AG09309 (cell line): ENCODE results near the gene LAMB3.

Source experiments
- DNase-seq: peaks from one replicate; pipeline ENCODE4 v3.0.0-alpha.2; 2010; ENCODE audit warnings: low read depth
- H3K4me3 ChIP-seq: 2 replicates; pipeline ENCODE4 v1.5.1; 2011; ENCODE audit warnings: mild to moderate bottlenecking, low read depth, low read length, moderate library complexity; ENCODE audit not compliant: control insufficient read depth
- CTCF ChIP-seq: IDR thresholded peaks from 2 replicates; pipeline ENCODE4 v1.5.1; 2011; ENCODE audit warnings: mild to moderate bottlenecking, low read depth, low read length, inconsistent platforms; ENCODE audit not compliant: insufficient read depth, control insufficient read depth; ENCODE audit errors: missing control alignments

LAMB3 gene

GRCh38 chr1:209662879-209663327 is 10.7 kb upstream of the LAMB3 start:
- TF ChIP-seq CTCF = no peak

DNA sequence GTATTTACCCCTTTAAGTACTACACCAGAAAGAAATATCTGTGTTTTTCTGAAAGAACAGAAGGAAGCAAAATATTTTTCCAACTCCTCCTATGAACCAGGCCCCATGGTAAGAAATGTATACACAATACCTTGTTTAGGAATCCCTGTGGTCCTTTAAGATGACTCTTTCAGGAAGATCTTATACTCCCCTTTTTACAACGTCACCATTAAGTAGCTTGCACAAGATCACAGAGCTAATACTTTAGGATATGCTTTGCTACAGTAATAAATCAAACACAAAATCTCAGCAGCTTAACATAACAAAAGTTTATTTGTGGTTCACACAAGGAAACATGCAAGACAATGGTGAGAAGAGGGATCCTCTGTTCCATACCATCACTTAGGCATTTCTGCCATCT is 8.8 kb upstream of the LAMB3 start:
- H3K4me3 ChIP-seq = no peak overlapping the region
- TF ChIP-seq CTCF = no peak
- no peak for DNase-seq

More at GRCh38 chr1:209662879-209663327, 10.7 kb upstream of the LAMB3 start:
- no peak overlapping the region for H3K4me3 ChIP-seq
- no peak for DNase-seq

GRCh38 chr1:209659909-209660308 is 7.7 kb upstream of the LAMB3 start:
- no peak for DNase-seq
- no peak overlapping the region for H3K4me3 ChIP-seq
- TF ChIP-seq CTCF = no peak

DNA sequence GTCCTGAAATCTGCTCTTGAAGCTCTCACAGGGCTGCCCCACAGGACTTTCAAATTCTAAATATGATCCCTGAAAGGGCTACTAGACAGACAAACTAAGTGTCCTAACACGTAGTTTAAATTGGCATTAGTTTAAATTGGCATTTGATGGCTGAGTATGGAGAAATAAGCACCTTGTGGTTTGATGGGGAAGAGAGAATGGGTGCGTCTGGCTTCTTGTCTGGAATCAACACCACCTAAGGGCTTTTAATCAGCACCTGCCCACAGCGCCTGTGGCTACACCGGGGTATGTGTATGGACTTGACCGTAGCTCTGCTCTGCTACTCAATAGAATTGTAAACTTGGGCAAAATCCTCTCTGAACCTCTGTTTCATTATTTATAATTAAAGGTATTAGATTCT is 5.7 kb upstream of the LAMB3 start:
- no peak for TF ChIP-seq CTCF
- H3K4me3 ChIP-seq = no peak overlapping the region
- no peak for DNase-seq

DNA sequence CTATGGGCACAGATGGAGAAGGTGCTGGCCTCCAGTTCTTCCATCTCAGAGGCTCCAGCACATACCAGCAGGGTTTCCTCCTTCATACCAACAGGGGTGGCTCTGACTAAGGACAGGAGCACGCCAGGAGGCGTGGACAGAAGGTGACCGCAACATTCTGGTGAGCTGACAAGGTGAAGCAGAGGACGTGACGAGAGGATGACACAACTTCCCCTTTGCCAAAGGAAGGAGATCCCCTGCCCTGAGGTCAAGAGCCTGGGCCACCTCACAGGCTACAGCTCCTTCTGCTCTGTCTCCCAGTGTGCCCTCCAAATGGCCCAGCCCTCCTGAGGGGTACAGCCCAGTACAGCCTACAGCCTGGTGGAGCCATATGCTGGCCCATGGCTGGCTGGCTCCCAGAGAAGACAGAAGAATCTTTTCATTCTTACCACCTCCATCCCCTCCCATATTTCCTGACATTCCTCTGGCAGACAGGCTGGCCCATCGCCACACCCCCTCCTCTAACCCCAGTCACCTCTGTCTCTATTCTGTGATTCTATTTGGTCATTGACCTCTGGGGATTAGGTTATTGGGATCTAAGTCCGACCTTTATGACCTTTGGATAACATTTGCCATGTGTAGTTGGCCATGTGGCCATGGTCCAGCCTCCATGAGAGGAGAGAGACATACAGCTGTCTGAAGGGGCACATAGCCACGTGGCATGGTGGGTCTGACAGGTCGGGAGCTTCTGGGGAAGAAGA is 5.1 kb upstream of the LAMB3 start:
- no peak overlapping the region for H3K4me3 ChIP-seq
- no peak for TF ChIP-seq CTCF
- DNase-seq = no peak

DNA sequence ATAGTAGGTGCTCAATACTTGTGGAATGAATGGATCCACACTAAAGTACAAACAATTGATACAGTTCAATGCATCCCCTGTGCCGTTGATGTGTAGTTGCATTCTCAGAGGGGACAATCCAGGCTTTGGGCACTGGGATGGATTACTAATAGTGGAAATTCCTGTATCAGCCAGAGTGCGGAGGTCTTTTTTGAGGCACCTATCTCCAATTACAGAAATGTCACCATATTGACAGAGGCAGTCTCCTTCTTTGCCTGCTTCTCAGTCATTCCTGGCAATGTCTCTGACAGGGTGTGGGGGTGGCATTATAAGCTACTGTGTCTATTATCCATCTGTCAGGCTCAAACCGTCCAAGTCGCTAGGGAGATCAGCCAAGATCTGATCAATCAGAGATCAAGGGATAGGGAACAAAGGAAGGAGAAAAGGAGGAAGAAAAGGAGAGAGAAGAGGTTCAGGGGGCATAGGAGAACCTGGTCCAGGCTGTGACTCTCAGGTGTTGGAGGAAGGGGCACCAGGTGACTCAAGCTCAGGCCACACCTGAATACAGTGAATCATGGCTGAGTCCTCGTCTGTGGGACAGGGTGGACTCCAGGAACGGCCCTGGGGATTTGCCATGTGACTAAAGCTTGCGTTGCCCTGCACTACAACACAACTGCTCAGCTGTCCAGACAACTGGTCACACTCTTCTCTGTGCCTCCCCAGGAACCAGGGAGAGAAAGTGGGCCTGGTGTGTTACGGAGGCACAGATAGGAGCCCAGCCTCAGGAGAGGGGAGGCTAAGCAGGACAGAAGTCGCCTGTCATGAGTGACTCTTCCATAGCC is 3.4 kb upstream of the LAMB3 start:
- no peak overlapping the region for H3K4me3 ChIP-seq
- TF ChIP-seq CTCF = no peak
- no peak for DNase-seq
